Sigmoid colon (tissue), 7 donors: ENCODE results near the gene FAU. TPM values are rescaled to one million over a fixed set of nuclear protein-coding genes. Genes with fewer than 3 reads are reported as not detected.

Experiments
- DNase-seq: peaks from one replicate; pipeline ENCODE4 v3.0.0-alpha.2; 2019
- H3K27ac ChIP-seq, 4 donors: fragments of 200-600 bp; sonication (generic); one replicate each; pipeline ENCODE4 v1.5.1; 2016 to 2019; ENCODE audit warnings: mild to moderate bottlenecking in 1 of 4
- H3K27me3 ChIP-seq, 3 donors: fragments of 200-600 bp; sonication (generic); one replicate each; pipeline ENCODE4 v1.5.1; 2019; ENCODE audit warnings: mild to moderate bottlenecking in 1 of 3
- H3K36me3 ChIP-seq, 4 donors: fragments of 200-600 bp; sonication (generic); one replicate each; pipeline ENCODE4 v1.5.1; 2016 to 2019
- H3K4me1 ChIP-seq, 4 donors: fragments of 200-600 bp; sonication (generic); one replicate each; pipeline ENCODE4 v1.5.1; 2017 to 2019
- H3K4me3 ChIP-seq, 4 donors: fragments of 200-600 bp; sonication (generic); one replicate each; pipeline ENCODE4 v1.5.1; 2017 to 2019; ENCODE audit warnings: mild to moderate bottlenecking in 2 of 4, moderate library complexity in 1 of 4
- H3K9me3 ChIP-seq, 4 donors: fragments of 200-600 bp in 3 of 4; sonication (generic) in 3 of 4; one replicate each; pipeline versions ENCODE4 v1.5.1 to v1.6.1; 2013 to 2019
- CTCF ChIP-seq, 4 experiments: fragments of 450-650 bp in 3 of 4; fragments of 200-600 bp in 1 of 4; IDR thresholded peaks; one replicate each; pipeline ENCODE4 v1.5.1; 2016 to 2019; ENCODE audit warnings: antibody characterized with exemption in 4 of 4, mild to moderate bottlenecking in 3 of 4, moderate library complexity in 2 of 4
- EP300 ChIP-seq, 4 donors: sonication (generic); formaldehyde crosslinking; IDR thresholded peaks; one replicate each; pipeline ENCODE4 v1.6.1; 2017; ENCODE audit warnings: antibody characterized with exemption in 4 of 4
- POLR2A ChIP-seq, 2 donors: fragments of 450-650 bp; IDR thresholded peaks; one replicate each; pipeline ENCODE4 v1.6.1; 2016; ENCODE audit warnings: antibody characterized with exemption in 2 of 2, mild to moderate bottlenecking in 2 of 2, moderate library complexity in 2 of 2
- POLR2AphosphoS5 ChIP-seq, 4 donors: sonication (generic); formaldehyde crosslinking; IDR thresholded peaks; one replicate each; pipeline ENCODE4 v1.6.1; 2017; ENCODE audit warnings: antibody characterized with exemption in 4 of 4
- WGBS, 2 donors: extraction: QIAGEN DNeasy Blood & Tissue Kit; methylation state at CpG; one replicate each; pipeline ENCODE4 v1.1.7; 2013; 5-methylcytosine and 5-hydroxymethylcytosine counted together
- intact Hi-C: fragments of 100-400 bp; cut with DNase I; formaldehyde crosslinking; loops from one replicate; pipeline ENCODE4 v1.15.1; 2023
- polyA plus RNA-seq, 3 donors: library from polyadenylated mRNA; stranded (reverse); fragments of 200-250 nt; gene quantifications; one replicate each; pipeline ENCODE4 v1.2.3, GENCODE V29; 2013
- total RNA-seq, 4 donors: library from RNA; depleted of rRNA; stranded (reverse); fragments of >200 nt; gene quantifications; one replicate each; pipeline ENCODE4 v1.1.0, GENCODE V29; 2016
- donor health status: healthy with polysubstance abuse.
- donor health status: Bipolar disorder and iron deficiency.
- donor health status: healthy.

The FAU gene
- total and polyA plus RNA-seq, 7 donors = 811 to 1,561 (median 1,235) TPM

- Histone ChIP-seq H3K27ac (peak overlapping the region; percentile 94 to 98 (median 96)), H3K36me3 (peaks cover 21 to 43% (median 39%) of the 10 kb centered on the region in 4 donors), H3K9me3 (no peaks in the 10 kb centered on the region), H3K4me3 (peak overlapping the region; percentile 83 to 93 (median 90)), H3K4me1 (peaks cover 0 to 31% (median 25%) of the 10 kb centered on the region in 4 donors), H3K27me3 (no peaks in the 10 kb centered on the region)
- 0% methylated on average over 20 of the region's 20 CpGs for WGBS, 2 donors
- intact Hi-C loops = loop anchor here (2.0 to 5.0 kb wide), 2 partner anchors 47 to 129 kb away; partner anchors contain the start of genes CAPN1 and POLA2
- peak; percentile 76 for DNase-seq
- TF ChIP-seq POLR2A (IDR thresholded peaks at IDR 0.05) (no peak), EP300 (IDR thresholded peaks at IDR 0.05) (no peak)
Measured at GRCh38 chr11:65133724-65134123, 11.8 kb upstream of the FAU start.

GRCh38 chr11:65132988-65133700 lies 11.2 kb upstream of the FAU start:
- no peaks in the 10 kb centered on the region for H3K27me3 ChIP-seq
- 34 to 40% methylated on average over 18 of the region's 18 CpGs for WGBS, 2 donors
- no peaks in the 10 kb centered on the region for H3K9me3 ChIP-seq
- peak overlapping the region; percentile 94 to 98 (median 96) for H3K27ac ChIP-seq
- H3K4me1 ChIP-seq = peaks cover 0 to 31% (median 25%) of the 10 kb centered on the region in 4 donors
- peak overlapping the region; percentile 83 to 93 (median 90) for H3K4me3 ChIP-seq
- peaks cover 25 to 49% (median 45%) of the 10 kb centered on the region in 4 donors for H3K36me3 ChIP-seq
- DNase-seq = peak; percentile 69
- no peak for TF ChIP-seq POLR2A (IDR thresholded peaks at IDR 0.05)
- TF ChIP-seq CTCF (IDR thresholded peaks at IDR 0.05) = no peak
- TF ChIP-seq POLR2AphosphoS5 (IDR thresholded peaks at IDR 0.05) = no peak
- TF ChIP-seq EP300 (IDR thresholded peaks at IDR 0.05) = no peak
- intact Hi-C loops = loop anchor here (5.0 kb wide), 1 partner anchor 129 kb away; the partner anchor contains the start of gene POLA2

GRCh38 chr11:65132238-65132987 lies 10.5 kb upstream of the FAU start:
- WGBS, 2 donors = 65 to 69% methylated on average over 10 of the region's 10 CpGs
- H3K27ac ChIP-seq = peak overlapping the region in 2 of 4 donors; percentile 94 to 96
- peaks cover 32 to 56% (median 50%) of the 10 kb centered on the region in 4 donors for H3K36me3 ChIP-seq
- intact Hi-C loops = loop anchor here (5.0 kb wide), 1 partner anchor 130 kb away; the partner anchor contains the start of gene POLA2
- TF ChIP-seq POLR2A (IDR thresholded peaks at IDR 0.05) (no peak), CTCF (IDR thresholded peaks at IDR 0.05) (no peak), EP300 (IDR thresholded peaks at IDR 0.05) (no peak), POLR2AphosphoS5 (IDR thresholded peaks at IDR 0.05) (no peak)
- peak overlapping the region in 1 of 4 donors; percentile 92 for H3K4me3 ChIP-seq
- H3K27me3 ChIP-seq = no peaks in the 10 kb centered on the region
- DNase-seq = peak; percentile 61
- no peaks in the 10 kb centered on the region for H3K9me3 ChIP-seq
- H3K4me1 ChIP-seq = peaks cover 0 to 31% (median 25%) of the 10 kb centered on the region in 4 donors

GRCh38 chr11:65131895-65132237 lies 9.9 kb upstream of the FAU start:
- Histone ChIP-seq H3K4me1 (peaks cover 0 to 31% (median 25%) of the 10 kb centered on the region in 4 donors), H3K27ac (no peak overlapping the region), H3K4me3 (no peak overlapping the region), H3K36me3 (peaks cover 34 to 62% (median 53%) of the 10 kb centered on the region in 4 donors), H3K9me3 (no peaks in the 10 kb centered on the region), H3K27me3 (no peaks in the 10 kb centered on the region)
- no peak for DNase-seq
- intact Hi-C loops = loop anchor here (5.0 kb wide), 1 partner anchor 130 kb away; the partner anchor contains the start of gene POLA2
- no peak for TF ChIP-seq CTCF (IDR thresholded peaks at IDR 0.05)
- no peak for TF ChIP-seq EP300 (IDR thresholded peaks at IDR 0.05)
- TF ChIP-seq POLR2AphosphoS5 (IDR thresholded peaks at IDR 0.05) = no peak
- no peak for TF ChIP-seq POLR2A (IDR thresholded peaks at IDR 0.05)
- 75 to 81% methylated on average over 6 of the region's 6 CpGs for WGBS, 2 donors

GRCh38 chr11:65131417-65131776 lies 9.5 kb upstream of the FAU start:
- peaks cover 0 to 31% (median 25%) of the 10 kb centered on the region in 4 donors for H3K4me1 ChIP-seq
- H3K27me3 ChIP-seq = no peaks in the 10 kb centered on the region
- no peak overlapping the region for H3K27ac ChIP-seq
- H3K4me3 ChIP-seq = no peak overlapping the region
- WGBS, 2 donors = 76 to 83% methylated on average over 3 of the region's 3 CpGs
- TF ChIP-seq CTCF (IDR thresholded peaks at IDR 0.05) (no peak), POLR2AphosphoS5 (IDR thresholded peaks at IDR 0.05) (no peak), EP300 (IDR thresholded peaks at IDR 0.05) (no peak), POLR2A (IDR thresholded peaks at IDR 0.05) (no peak)
- intact Hi-C loops = loop anchor here (5.0 kb wide), 1 partner anchor 131 kb away; the partner anchor contains the start of gene POLA2
- H3K36me3 ChIP-seq = peaks cover 39 to 66% (median 58%) of the 10 kb centered on the region in 4 donors
- no peak for DNase-seq
- no peaks in the 10 kb centered on the region for H3K9me3 ChIP-seq
